Stimulated activated CD8-positive, alpha-beta memory T cell treated with anti-CD3 and anti-CD28 coated beads, Interleukin-4, amount 100 ng/mL, for 24 hours (primary cell): Measurements from ENCODE around the gene METTL16.

ENCODE experiments used
- DNase-seq: peaks from one replicate; pipeline ENCODE4 v3.0.0-alpha.2; 2020; ENCODE audit warnings: low read depth

METTL16 gene

GRCh38 chr17:2395258-2396181 lies 116.2 kb downstream of the METTL16 start:
- DNase-seq: no peak

GRCh38 chr17:2394775-2395201 lies 116.9 kb downstream of the METTL16 start:
- DNase-seq: no peak

GRCh38 chr17:2393954-2394749 lies 117.5 kb downstream of the METTL16 start:
- DNase-seq: no peak

GRCh38 chr17:2393174-2393953 lies 118.3 kb downstream of the METTL16 start:
- peak; percentile 86 for DNase-seq

GRCh38 chr17:2392252-2393173 lies 119.2 kb downstream of the METTL16 start:
- DNase-seq: peak; percentile 98

GRCh38 chr17:2391597-2392251 lies 120.0 kb downstream of the METTL16 start:
- DNase-seq: no peak

GRCh38 chr17:2390199-2390836 lies 121.4 kb downstream of the METTL16 start:
- no peak for DNase-seq

- no peak for DNase-seq
Observed at GRCh38 chr17:2388683-2389055, 123.0 kb downstream of the METTL16 start.

GRCh38 chr17:2388020-2388682 lies 123.5 kb downstream of the METTL16 start:
- DNase-seq: no peak

- DNase-seq: no peak
Observed at GRCh38 chr17:2387086-2388019, 124.3 kb downstream of the METTL16 start.

- no peak for DNase-seq
Observed at GRCh38 chr17:2386400-2387085, 125.1 kb downstream of the METTL16 start.

GRCh38 chr17:2385240-2386210 lies 126.2 kb downstream of the METTL16 start:
- no peak for DNase-seq

- no peak for DNase-seq
Observed at GRCh38 chr17:2384439-2385127, 127.1 kb downstream of the METTL16 start.

- no peak for DNase-seq
Observed at GRCh38 chr17:2383628-2384167, 128.0 kb downstream of the METTL16 start.

- no peak for DNase-seq
Observed at GRCh38 chr17:2380950-2381649, 130.6 kb downstream of the METTL16 start.
